HepG2 (cell line): ENCODE results near the gene SNX13. TPM values are rescaled to one million over a fixed set of nuclear protein-coding genes. Genes with fewer than 3 reads are reported as not detected.

Source experiments
- HDAC1 ChIP-seq: sonication (generic); formaldehyde crosslinking; IDR thresholded peaks from 2 replicates; pipeline ENCODE4 v1.5.1; 2020; ENCODE audit warnings: mild to moderate bottlenecking, missing genetic modification reagents
- NKX3-1 ChIP-seq: sonication (generic); formaldehyde crosslinking; IDR thresholded peaks from 2 replicates; pipeline ENCODE4 v1.5.0; 2020; ENCODE audit warnings: missing genetic modification reagents
- U2AF2 ChIP-seq: fragments of 200-400 bp; formaldehyde crosslinking; IDR thresholded peaks from 2 replicates; pipeline ENCODE4 v1.6.1; 2017; ENCODE audit warnings: low read depth, mild to moderate bottlenecking, low read length
- ZNF460 ChIP-seq: sonication (generic); formaldehyde crosslinking; IDR thresholded peaks from 2 replicates; pipeline ENCODE4 v1.5.1; 2020; ENCODE audit warnings: missing genetic modification reagents, mild to moderate bottlenecking, borderline replicate concordance
- ZNF558 ChIP-seq: sonication (generic); formaldehyde crosslinking; IDR thresholded peaks from 2 replicates; pipeline ENCODE4 v1.9.0; 2022; ENCODE audit warnings: mild to moderate bottlenecking, missing genetic modification reagents, borderline replicate concordance
- ZNF768 ChIP-seq: sonication (generic); formaldehyde crosslinking; IDR thresholded peaks from 2 replicates; pipeline ENCODE4 v1.4.0; 2020; ENCODE audit warnings: missing genetic modification reagents
- polyA plus RNA-seq, 8 experiments: library from polyadenylated mRNA; depleted of rRNA in 3 of 8; stranded (reverse) in 7 of 8; unstranded in 1 of 8; fragments of >200 nt; fragmentation: Illumina TruSeq in 4 of 8; extraction: Trizol in 4 of 8; gene quantifications; 2 replicates each; pipeline versions ENCODE4 v1.2.1 to v1.2.3, GENCODE V29; 2011 to 2016; ENCODE audit warnings: low read depth in 4 of 8, missing spikeins in 1 of 8, mixed read lengths in 1 of 8; ENCODE audit not compliant: insufficient read depth in 1 of 8
- total RNA-seq, 5 experiments: library from RNA; depleted of rRNA; stranded (reverse); fragments of >200 nt; fragmentation: Illumina TruSeq; extraction: Trizol; gene quantifications; 2 replicates each; pipeline ENCODE4 v1.2.3, GENCODE V29; 2016; ENCODE audit warnings: low read depth in 1 of 5
- TF ChIP-seq, protein P1 (sequence below): sonication (generic); formaldehyde crosslinking; IDR thresholded peaks from 2 replicates; pipeline ENCODE4 v1.5.1; 2020; ENCODE audit warnings: mild to moderate bottlenecking, missing genetic modification reagents, moderate library complexity
- TF ChIP-seq, protein P2 (sequence below): sonication (generic); formaldehyde crosslinking; IDR thresholded peaks from 2 replicates; pipeline ENCODE4 v1.4.0; 2020; ENCODE audit warnings: missing genetic modification reagents, mild to moderate bottlenecking, borderline replicate concordance

Gene SNX13
- total and polyA plus RNA-seq, 2 of the 13 experiments (the other 11 are each of a cell fraction or from before 2014, with no cell fraction given), result 14.3 to 32.3 TPM

DNA sequence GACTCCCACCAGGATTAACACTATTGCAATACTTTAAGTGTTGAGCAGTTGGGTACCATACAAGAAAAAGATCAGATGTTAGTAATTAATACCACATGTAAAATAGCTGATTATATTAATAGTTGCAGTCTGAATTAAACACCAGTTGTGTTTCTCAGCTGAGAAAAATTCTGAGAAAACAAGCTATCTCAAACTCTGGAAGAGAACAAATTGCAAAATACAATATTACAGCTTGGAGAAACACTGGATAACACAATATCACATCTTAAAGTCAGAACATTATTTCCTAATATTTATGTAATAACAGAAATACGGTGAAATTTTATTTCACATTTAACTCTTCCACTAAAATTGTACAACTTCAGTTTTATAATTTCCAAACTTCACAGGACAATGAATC is 9.2 kb downstream of the SNX13 start (continued):
- TF ChIP-seq NKX3-1 (no peak), U2AF2 (no peak), ZNF558 (CRISPR knock-in tag) (no peak), HDAC1 (CRISPR knock-in tag) (no peak), ZNF460 (CRISPR knock-in tag) (no peak), ZNF768 (CRISPR knock-in tag) (no peak)
- TF ChIP-seq, protein P1, sequence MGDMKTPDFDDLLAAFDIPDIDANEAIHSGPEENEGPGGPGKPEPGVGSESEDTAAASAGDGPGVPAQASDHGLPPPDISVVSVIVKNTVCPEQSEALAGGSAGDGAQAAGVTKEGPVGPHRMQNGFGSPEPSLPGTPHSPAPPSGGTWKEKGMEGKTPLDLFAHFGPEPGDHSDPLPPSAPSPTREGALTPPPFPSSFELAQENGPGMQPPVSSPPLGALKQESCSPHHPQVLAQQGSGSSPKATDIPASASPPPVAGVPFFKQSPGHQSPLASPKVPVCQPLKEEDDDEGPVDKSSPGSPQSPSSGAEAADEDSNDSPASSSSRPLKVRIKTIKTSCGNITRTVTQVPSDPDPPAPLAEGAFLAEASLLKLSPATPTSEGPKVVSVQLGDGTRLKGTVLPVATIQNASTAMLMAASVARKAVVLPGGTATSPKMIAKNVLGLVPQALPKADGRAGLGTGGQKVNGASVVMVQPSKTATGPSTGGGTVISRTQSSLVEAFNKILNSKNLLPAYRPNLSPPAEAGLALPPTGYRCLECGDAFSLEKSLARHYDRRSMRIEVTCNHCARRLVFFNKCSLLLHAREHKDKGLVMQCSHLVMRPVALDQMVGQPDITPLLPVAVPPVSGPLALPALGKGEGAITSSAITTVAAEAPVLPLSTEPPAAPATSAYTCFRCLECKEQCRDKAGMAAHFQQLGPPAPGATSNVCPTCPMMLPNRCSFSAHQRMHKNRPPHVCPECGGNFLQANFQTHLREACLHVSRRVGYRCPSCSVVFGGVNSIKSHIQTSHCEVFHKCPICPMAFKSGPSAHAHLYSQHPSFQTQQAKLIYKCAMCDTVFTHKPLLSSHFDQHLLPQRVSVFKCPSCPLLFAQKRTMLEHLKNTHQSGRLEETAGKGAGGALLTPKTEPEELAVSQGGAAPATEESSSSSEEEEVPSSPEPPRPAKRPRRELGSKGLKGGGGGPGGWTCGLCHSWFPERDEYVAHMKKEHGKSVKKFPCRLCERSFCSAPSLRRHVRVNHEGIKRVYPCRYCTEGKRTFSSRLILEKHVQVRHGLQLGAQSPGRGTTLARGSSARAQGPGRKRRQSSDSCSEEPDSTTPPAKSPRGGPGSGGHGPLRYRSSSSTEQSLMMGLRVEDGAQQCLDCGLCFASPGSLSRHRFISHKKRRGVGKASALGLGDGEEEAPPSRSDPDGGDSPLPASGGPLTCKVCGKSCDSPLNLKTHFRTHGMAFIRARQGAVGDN, result no peak
- TF ChIP-seq, protein P2, sequence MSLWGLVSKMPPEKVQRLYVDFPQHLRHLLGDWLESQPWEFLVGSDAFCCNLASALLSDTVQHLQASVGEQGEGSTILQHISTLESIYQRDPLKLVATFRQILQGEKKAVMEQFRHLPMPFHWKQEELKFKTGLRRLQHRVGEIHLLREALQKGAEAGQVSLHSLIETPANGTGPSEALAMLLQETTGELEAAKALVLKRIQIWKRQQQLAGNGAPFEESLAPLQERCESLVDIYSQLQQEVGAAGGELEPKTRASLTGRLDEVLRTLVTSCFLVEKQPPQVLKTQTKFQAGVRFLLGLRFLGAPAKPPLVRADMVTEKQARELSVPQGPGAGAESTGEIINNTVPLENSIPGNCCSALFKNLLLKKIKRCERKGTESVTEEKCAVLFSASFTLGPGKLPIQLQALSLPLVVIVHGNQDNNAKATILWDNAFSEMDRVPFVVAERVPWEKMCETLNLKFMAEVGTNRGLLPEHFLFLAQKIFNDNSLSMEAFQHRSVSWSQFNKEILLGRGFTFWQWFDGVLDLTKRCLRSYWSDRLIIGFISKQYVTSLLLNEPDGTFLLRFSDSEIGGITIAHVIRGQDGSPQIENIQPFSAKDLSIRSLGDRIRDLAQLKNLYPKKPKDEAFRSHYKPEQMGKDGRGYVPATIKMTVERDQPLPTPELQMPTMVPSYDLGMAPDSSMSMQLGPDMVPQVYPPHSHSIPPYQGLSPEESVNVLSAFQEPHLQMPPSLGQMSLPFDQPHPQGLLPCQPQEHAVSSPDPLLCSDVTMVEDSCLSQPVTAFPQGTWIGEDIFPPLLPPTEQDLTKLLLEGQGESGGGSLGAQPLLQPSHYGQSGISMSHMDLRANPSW, result no peak
